HUDEP-2 (cell line): ENCODE data around the gene HPSE2.
A peak's percentile ranks its signal among the peaks of the same experiment; 100 is the strongest.
"Not testable (repeated sequence)": the region's sequence is repeated elsewhere in the genome, so short reads cannot be mapped to it uniquely, and the experiment has no call there.

ENCODE experiments used
- DNase-seq, 76 experiments: peaks; one replicate each; lab custom pipeline; 2025; ENCODE audit not compliant: unreplicated experiment in 76 of 76; lab: John Stamatoyannopoulos, UW

Gene HPSE2

DNA sequence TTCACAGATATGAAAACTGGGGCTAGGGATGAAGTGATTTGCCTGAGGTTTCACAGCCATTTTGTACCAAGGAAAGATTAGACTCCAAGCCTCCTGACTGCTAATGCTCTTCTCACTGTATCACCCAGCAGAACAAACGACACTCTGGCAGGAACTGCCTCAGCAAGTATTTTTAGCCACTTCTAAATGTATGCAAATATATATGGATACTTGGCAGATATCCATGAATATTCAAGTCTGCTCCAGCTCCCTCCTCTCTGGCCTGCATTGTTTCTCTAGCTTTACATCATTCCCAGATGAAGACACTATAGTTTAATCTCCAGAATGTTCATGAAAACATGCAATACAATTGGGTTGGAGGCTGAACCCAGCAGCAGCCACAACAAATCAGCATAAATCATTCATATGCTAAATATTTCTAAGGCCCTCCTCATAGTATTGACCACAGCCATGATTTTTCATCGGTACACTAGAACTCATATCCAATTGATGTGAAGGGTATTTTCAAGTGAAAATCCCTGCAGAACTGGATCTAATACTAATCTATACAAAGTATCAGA lies 65.5 kb downstream of the HPSE2 start:
- no peak for DNase-seq

GRCh38 chr10:99161165-99161564 lies 74.5 kb downstream of the HPSE2 start:
- DNase-seq, result no peak

- DNase-seq, result no peak
These were observed 92.0 kb downstream of the HPSE2 start for GRCh38 chr10:99143651-99144050.

- DNase-seq, result no peak
These were observed 92.6 kb downstream of the HPSE2 start for GRCh38 chr10:99143011-99143410.

DNA sequence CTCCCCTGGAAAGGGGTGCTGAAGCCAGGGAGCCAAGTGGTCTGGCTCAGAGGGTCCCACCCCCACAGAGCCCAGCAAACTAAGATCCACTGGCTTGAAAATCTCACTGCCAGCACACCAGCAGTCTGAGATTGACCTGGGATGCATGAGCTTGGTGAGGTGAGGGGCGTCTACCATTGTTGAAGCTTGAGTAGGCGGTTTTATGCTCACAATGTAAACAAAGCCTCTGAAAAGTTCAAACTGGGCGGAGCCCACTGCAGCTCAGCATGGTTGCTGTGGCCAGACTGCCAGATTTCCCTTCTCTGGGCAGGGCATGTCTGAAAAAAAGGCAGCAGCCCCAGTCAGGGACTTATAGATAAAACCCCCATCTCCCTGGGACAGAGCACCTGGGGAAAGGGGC lies 102.8 kb downstream of the HPSE2 start:
- not testable (repeated sequence) for DNase-seq

GRCh38 chr10:99125879-99126278 lies 109.8 kb downstream of the HPSE2 start:
- DNase-seq, result no peak

GRCh38 chr10:99124376-99124775 lies 111.3 kb downstream of the HPSE2 start:
- DNase-seq, result no peak

DNA sequence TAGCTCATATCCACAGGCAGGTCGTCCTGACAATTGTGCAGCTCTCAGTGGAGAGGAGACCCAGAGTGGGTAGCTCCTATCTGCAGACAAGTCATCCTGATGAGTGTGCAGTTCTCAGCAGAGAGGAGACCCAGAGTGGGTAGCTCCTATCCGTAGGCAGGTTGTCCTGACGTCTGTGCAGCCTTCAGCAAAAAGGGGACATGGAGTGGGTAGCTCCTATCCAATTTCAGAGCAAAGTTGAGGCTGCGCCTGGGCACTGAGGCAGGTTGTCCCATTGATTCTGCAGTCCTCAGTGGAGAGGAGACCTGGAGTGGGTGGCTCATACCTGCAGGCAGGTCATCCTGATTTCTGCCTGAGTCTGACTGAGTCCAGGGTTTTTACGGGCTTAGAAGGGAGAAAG lies 111.8 kb downstream of the HPSE2 start:
- DNase-seq, result no peak

GRCh38 chr10:99123336-99123735 lies 112.3 kb downstream of the HPSE2 start:
- no peak for DNase-seq

DNA sequence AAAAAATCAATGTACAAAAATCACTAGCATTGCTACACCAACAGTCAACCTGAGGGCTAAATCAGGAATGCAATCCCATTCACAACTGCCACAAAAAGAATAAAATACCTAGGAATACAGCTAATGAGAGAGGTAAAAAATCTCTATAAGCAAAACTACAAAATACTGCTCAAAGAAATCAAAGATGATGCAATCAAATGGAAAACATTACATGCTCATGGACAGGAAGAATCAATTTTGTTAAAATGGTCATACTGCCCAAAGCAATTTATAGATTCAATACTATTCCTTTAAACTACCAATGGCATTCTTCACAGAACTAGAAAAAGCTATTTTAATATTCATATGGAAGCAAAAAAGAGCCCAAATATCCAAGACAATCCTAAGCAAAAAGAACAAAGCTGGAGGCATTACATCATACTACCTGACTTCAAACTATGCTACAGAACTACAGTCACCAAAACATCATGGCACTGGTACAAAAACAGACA lies 116.3 kb downstream of the HPSE2 start:
- no peak for DNase-seq

DNA sequence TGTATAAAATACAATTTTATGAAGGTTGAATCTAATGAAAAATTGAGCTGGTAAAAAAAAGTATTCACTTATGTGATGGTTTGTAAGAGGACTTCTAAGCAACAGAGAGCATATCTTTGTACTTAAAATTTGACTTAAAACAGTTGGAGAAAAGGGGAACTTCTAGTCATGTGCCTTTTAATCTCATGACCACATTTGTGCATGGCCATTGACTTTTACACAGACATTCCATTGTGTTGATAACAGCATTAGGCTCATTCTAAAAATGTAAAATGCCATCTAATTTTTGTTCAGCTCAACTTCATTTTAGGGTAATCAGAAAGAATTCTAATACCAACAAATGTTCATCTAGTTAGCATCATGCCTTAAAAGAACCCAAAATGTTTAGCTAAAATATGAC lies 119.9 kb downstream of the HPSE2 start:
- peak in 13 of 76 experiments; percentile 1 to 52 (median 20) for DNase-seq

DNA sequence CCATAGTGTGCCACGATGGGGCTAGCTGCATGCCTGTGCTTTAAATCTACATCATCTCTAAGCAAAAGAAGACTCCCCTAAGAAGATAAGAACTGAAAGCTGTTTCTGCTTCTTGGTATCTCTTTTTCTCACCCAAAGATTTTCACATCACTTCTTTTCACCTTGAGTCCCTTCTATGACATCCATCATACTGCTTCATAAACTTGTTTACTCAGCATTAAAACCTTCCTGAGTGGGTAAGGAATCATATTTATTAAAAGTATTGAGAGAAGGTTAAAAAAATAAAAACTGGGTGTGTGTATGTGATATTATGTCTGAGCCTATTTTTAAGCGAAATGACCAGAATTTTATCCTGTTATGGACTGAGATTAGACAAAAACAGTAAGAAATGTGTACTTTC lies 150.3 kb downstream of the HPSE2 start:
- no peak for DNase-seq

DNA sequence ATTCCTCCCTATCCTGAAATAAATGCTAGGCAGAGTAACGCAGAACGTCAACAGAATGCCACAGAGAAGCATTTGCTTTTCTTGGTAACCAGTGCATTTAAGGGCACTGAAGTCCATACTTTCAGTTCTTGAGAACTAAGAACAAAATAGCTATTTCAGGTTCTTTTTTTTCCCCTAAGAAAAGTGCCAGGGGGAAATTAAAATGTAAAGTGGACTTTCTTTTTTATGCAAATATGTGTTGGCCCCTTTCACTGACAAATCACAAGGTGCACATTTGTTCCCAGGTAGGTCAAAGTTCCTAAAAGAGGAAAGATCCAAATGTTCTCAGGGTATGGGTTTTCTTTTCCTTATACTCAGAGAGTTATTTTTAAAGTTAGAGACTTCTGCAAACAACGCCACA lies 151.5 kb downstream of the HPSE2 start:
- no peak for DNase-seq

DNA sequence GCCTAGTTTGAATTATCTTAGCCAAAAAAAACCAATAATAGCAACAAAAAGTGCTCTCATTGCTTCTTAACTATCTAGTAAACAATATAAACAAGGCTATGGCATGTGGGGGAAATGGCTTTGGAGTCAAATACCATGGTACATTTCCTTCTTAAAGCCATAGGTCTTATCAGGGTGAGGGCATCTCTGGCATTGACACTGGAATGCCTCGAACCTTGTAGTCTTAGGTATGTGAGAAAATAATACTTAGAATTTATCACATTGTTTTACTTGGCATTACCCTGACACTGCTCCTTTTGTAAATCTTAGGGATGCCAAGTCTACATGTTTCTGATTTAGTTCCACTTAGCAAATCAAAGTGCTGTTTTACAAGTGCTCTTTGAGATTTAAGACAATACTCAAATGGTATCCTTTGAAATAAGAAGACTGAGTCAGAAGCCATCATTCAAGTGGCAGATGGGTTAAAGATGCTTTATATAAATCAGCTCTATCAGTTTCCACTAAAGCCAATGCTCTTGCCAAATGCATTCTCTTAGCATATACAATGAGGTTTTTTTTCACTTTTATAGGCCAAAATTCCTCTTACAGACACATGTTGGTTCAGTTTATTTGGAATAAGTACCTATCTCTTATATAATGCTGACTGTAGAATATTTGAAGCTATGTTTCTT lies 155.2 kb downstream of the HPSE2 start:
- DNase-seq, result no peak

GRCh38 chr10:99062591-99062990 lies 173.1 kb downstream of the HPSE2 start:
- DNase-seq, result no peak

DNA sequence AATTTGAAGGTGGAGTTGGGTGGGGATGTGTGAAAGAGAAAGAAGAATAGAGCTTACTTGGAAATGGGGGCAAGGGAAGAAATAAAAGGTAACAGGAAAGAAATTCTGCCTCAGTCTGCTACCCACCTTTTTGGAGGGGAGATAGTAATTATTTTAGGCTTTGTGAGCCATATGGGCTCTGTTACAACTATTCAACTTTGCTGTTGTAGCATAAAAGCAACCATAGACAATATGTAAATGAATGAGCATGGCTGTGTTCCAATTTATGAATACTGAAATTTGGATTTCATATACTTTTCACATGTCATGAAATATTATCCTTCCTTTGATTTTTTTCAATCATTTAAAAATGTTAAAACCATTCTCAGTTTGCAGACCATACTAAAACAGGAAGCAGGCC lies 176.9 kb downstream of the HPSE2 start:
- no peak for DNase-seq

- DNase-seq, result no peak
These were observed 177.5 kb downstream of the HPSE2 start for GRCh38 chr10:99057936-99058690.

- DNase-seq, result no peak
These were observed 190.0 kb downstream of the HPSE2 start for GRCh38 chr10:99045671-99046070.

DNA sequence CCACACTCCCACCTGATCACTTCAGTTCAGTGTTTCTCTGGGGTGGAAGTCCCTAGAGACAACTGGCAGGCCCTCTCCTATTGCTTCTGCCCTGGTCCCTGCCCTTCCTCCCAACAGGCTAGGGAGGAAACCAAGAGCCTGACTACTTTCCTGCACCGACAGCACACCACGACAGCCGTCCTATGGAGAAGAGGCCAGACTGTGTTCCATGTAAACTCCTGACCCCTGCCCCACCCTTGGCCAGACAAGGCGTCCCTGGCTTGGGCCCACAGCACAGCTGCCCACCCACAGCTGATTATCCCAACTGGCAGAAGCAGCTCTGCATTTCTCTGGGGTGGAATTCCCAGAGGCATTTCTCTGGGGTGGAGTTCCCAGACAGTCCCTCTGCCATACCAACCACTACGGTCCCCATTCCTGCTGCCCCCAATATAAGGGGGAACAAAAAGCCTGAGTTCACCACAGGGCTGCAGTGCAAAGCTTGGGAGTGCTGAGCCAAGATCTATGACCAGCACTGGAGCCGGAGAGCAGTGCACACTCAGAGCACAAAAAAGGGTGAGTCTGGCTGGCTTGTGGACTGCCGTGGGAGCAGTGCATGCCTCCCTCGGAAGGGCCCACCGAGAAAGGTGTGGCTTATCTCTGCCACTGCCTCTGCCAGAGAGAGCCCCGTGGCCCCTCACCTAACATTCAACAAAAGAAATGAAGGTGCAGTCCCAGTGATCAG lies 193.4 kb downstream of the HPSE2 start:
- peak in 1 of 76 experiments; percentile 2 for DNase-seq

DNA sequence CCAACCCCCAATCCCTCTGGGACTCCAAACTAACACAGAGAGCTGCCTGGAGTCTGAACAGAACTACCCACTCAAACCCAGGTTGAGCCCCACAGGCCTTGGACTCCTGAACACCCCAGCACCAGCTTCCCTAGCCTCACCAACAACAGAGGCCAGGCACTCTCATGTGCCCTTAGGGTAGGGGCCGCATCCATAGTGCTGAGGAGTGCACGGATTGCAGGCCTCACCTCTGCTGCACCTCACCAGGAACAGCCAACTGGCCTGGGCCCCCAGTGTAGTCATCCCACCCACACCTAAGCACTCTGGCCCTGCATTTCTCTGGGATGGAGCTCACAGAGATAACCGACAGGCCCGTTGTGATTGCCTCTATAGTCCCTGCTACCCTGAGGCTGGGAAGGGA lies 194.2 kb downstream of the HPSE2 start:
- no peak for DNase-seq

DNA sequence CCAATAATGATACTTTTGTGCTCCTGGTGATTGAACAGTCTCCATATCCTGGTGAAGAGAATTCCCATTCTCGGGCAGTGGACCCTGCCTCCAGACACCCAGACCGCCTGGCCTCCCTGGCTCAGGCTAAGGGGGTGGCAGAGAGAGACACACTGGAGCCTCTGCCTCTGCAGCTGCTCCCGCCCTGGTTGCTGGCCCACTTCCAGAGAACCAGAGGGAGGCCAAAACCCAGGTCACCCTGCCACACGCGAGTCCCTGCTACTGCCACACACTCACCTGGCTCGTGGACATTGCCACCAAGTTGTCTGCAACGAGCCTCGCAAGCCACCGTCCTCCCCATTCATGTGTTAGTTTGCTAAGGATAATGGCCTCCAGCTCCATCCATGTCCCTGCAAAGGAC lies 221.8 kb downstream of the HPSE2 start:
- DNase-seq, result no peak
